Fibroblast of pulmonary artery (primary cell): ENCODE results near the gene PROX1.

Source experiments
- DNase-seq: peaks from one replicate; pipeline ENCODE4 v3.0.0-alpha.2; 2010; ENCODE audit warnings: low read depth
- H3K4me3 ChIP-seq: replicated peaks from 2 replicates; pipeline ENCODE4 v1.5.1; 2011; ENCODE audit warnings: low read depth, mild to moderate bottlenecking, control low read depth, low read length, moderate library complexity
- TF ChIP-seq, protein P1 (sequence below): IDR thresholded peaks from 2 replicates; pipeline ENCODE4 v1.5.1; 2011; ENCODE audit warnings: mild to moderate bottlenecking, control low read depth, low read length, inconsistent platforms; ENCODE audit errors: missing control alignments

Gene PROX1

DNA sequence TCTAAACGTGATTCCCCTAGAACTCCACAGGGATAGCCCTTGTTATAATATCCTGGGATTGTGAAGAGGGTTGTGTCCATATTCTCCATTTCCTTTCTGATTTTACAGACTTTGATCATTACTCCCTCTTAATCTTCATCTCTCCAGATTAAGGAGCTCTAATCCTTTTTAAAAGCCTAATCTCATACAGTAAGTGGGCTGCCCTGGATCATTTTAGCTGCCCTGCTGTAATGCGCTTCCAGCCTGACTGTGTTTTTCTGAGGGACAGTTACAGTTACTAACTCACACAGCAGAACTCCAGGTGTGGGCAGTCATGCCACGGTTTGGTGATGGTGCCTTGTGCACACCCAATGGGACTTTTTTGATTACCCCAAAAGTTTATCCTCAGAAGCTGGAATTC is 33.5 kb downstream of the PROX1 start:
- no peak for DNase-seq
- H3K4me3 ChIP-seq = no peak overlapping the region
- TF ChIP-seq, protein P1, sequence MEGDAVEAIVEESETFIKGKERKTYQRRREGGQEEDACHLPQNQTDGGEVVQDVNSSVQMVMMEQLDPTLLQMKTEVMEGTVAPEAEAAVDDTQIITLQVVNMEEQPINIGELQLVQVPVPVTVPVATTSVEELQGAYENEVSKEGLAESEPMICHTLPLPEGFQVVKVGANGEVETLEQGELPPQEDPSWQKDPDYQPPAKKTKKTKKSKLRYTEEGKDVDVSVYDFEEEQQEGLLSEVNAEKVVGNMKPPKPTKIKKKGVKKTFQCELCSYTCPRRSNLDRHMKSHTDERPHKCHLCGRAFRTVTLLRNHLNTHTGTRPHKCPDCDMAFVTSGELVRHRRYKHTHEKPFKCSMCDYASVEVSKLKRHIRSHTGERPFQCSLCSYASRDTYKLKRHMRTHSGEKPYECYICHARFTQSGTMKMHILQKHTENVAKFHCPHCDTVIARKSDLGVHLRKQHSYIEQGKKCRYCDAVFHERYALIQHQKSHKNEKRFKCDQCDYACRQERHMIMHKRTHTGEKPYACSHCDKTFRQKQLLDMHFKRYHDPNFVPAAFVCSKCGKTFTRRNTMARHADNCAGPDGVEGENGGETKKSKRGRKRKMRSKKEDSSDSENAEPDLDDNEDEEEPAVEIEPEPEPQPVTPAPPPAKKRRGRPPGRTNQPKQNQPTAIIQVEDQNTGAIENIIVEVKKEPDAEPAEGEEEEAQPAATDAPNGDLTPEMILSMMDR = no peak

- TF ChIP-seq, protein P1 = no peak
Observed at GRCh38 chr1:214022229-214022791, 34.5 kb downstream of the PROX1 start.

DNA sequence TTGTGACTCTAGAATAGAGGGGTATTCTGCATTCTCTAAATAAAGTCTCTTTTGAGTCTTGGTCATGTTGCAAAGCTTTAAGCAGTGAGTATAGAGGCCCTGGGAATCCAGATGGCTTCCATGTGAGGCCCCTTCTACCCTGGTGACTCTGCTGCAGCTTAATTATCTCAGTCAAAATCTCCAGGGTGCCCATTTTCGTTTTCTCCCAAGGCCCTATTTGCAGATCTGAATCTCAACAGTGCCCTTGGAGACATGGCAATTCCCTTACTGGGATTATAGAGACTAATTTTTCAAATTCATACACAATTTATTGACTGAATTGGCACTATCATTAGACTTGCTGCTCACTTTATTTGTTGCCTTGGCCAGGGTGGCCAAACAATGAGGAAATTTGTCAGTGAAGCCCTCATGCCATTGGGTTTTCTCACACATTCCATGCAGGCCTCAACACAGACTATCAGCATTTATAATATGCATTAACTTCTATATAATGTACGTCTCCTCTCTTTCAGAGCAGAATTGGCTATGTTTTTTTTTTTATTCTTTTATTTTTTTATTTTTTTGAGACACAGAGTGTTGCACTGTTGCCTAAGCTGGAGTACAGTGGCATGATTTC is 35.1 kb downstream of the PROX1 start:
- TF ChIP-seq, protein P1 = no peak
- no peak overlapping the region for H3K4me3 ChIP-seq
- DNase-seq = no peak

More at GRCh38 chr1:214022229-214022791, 34.5 kb downstream of the PROX1 start:
- DNase-seq = no peak
- no peak overlapping the region for H3K4me3 ChIP-seq

DNA sequence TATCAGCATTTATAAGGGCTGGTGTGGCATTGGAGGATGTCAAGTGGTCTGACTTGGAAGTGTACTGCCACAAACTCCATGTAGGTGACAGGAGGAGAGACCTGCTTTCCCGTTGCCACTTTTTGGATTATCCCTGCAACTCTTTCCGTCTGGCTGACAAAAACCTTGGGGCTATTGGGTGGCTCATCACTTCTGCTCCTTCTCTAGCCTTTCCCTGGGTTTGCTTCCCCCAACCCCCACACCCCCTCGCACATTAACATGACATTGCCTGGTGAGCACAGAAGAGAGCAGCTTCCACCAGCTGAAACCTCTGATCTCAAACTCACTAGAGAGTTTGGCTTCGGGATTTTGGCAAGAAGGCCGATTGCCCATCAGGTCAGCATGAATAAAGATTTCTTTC is 39.2 kb downstream of the PROX1 start:
- no peak for DNase-seq
- no peak overlapping the region for H3K4me3 ChIP-seq
- TF ChIP-seq, protein P1 = no peak

DNA sequence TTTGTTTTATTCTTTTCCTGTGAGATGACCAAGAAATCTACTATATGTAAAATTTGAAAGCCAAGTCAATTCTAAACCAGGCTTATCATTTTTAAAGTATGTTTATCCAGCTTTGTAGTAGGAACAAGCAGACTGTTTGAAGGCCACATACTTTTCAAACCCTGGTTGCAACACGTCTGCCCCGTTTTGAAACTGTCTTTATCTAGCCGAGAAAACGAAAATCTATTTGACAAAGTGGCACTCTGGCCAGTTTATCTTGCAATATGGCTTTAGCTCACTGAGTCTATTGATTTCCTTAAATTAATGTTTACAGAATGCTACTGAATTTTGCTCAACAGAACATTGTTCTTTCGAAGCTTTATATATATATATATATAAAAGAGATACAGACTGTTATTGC is 39.7 kb downstream of the PROX1 start:
- DNase-seq = no peak
- TF ChIP-seq, protein P1 = no peak
- no peak overlapping the region for H3K4me3 ChIP-seq

DNA sequence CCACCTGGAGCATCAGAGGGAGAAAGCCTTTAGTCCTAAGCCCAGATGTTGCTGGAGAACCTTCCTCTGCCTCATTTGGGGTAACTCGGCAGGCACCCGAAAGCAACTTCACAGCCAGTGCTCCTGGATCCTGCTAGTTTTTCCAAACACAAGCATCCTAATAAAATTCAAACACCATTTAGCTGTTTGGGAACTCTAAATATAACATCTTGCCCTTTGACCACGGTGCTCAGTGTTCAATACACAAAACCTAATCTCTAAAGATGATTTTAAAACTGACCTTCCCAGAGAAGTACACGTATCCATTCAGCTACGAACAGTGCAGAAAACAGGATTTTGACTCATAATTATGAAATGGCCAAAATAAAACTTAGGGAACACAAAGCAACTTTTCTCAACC is 40.3 kb downstream of the PROX1 start:
- no peak overlapping the region for H3K4me3 ChIP-seq
- TF ChIP-seq, protein P1 = no peak
- no peak for DNase-seq
